ENCODE results near the gene CHST10. TPM values are rescaled to one million over a fixed set of nuclear protein-coding genes. Genes with fewer than 3 reads are reported as not detected.

Gene CHST10
- total RNA-seq, 6 experiments from 2014 or later: 0.19 to 0.88 (median 0.50) TPM

DNA sequence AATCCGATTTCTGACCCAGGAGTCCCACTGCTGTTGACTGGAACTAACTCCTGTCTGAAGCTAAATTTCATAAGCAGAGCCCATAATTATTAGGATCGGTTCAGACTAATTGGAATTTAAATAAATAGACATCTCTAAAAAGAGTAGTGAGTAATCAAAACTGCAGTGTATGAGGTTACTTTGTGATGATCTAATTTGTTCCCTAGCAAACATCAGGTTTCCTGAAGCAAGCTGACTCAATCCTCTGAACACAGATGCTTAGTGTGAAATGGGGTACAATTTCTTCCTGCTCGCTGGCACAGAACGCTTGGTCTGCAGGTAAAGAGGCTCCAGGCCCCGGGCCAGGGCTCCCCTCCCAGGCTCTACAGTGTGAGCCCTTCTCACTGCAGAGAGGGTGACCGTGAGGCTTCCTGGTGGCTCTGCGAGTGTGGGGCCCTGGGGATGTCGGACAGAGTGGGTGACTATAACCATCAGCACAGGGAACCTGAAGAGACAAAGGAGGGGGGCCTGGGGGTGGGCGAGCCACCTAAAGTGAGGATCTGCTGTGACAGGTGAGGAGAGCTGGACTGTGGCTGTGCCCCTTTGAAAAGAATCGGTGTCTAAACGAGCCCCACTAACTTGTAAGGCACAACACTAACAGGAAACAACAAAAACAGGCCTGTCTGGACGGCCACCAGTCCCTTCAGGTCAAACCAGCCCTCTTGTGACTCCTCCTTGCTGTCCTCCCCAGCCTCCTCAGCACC is 20.2 kb downstream of the CHST10 start:
- H3K27me3 ChIP-seq: no peaks in the 10 kb centered on the region
- intact Hi-C loops (cut with DNase I): no loop called here
- no peaks in the 10 kb centered on the region for H3K4me1 ChIP-seq
- TF ChIP-seq POLR2A (IDR thresholded peaks at IDR 0.05): no peak
- TF ChIP-seq, protein P1, sequence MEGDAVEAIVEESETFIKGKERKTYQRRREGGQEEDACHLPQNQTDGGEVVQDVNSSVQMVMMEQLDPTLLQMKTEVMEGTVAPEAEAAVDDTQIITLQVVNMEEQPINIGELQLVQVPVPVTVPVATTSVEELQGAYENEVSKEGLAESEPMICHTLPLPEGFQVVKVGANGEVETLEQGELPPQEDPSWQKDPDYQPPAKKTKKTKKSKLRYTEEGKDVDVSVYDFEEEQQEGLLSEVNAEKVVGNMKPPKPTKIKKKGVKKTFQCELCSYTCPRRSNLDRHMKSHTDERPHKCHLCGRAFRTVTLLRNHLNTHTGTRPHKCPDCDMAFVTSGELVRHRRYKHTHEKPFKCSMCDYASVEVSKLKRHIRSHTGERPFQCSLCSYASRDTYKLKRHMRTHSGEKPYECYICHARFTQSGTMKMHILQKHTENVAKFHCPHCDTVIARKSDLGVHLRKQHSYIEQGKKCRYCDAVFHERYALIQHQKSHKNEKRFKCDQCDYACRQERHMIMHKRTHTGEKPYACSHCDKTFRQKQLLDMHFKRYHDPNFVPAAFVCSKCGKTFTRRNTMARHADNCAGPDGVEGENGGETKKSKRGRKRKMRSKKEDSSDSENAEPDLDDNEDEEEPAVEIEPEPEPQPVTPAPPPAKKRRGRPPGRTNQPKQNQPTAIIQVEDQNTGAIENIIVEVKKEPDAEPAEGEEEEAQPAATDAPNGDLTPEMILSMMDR (IDR thresholded peaks at IDR 0.05): no peak
- H3K36me3 ChIP-seq: no peaks in the 10 kb centered on the region
- 73% methylated on average over 6 of the region's 12 CpGs for WGBS (ENCODE audit: insufficient coverage, low coverage, low lambda C conversion rate, missing lambda C conversion rate)
- no peak overlapping the region for H3K4me3 ChIP-seq
- no peaks in the 10 kb centered on the region for H3K9me3 ChIP-seq
- no peak overlapping the region for H3K27ac ChIP-seq
- ATAC-seq: no peak
- no peak for DNase-seq

DNA sequence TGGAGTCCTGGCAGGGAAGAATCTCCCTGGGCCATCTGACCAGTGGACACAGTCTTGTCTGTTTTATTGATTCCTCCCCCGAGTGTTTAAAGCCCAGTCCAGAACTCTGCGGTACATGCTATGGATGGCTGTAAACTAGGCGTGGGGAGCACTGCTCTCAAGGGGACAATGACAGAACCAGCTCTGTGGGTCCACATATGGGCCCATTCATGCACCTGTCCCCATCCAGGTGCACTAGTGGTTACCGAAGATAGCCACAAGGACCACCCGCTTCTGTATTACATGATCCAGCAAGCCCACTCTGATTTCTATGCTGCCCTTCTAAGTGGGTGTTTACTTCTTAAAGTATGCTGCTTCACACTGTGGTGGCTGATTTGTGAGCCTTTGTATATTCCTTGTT is 21.0 kb downstream of the CHST10 start:
- Histone ChIP-seq H3K9me3 (no peaks in the 10 kb centered on the region), H3K27me3 (no peaks in the 10 kb centered on the region), H3K4me3 (no peak overlapping the region), H3K36me3 (no peaks in the 10 kb centered on the region), H3K27ac (no peak overlapping the region), H3K4me1 (no peaks in the 10 kb centered on the region)
- TF ChIP-seq POLR2A (IDR thresholded peaks at IDR 0.05): no peak
- TF ChIP-seq, protein P1 (IDR thresholded peaks at IDR 0.05): no peak
- ATAC-seq (no peak), DNase-seq (no peak)
- intact Hi-C loops (cut with DNase I): no loop called here
- 80% methylated on average over 1 of the region's 5 CpGs for WGBS (ENCODE audit: insufficient coverage, low coverage, low lambda C conversion rate, missing lambda C conversion rate)

DNA sequence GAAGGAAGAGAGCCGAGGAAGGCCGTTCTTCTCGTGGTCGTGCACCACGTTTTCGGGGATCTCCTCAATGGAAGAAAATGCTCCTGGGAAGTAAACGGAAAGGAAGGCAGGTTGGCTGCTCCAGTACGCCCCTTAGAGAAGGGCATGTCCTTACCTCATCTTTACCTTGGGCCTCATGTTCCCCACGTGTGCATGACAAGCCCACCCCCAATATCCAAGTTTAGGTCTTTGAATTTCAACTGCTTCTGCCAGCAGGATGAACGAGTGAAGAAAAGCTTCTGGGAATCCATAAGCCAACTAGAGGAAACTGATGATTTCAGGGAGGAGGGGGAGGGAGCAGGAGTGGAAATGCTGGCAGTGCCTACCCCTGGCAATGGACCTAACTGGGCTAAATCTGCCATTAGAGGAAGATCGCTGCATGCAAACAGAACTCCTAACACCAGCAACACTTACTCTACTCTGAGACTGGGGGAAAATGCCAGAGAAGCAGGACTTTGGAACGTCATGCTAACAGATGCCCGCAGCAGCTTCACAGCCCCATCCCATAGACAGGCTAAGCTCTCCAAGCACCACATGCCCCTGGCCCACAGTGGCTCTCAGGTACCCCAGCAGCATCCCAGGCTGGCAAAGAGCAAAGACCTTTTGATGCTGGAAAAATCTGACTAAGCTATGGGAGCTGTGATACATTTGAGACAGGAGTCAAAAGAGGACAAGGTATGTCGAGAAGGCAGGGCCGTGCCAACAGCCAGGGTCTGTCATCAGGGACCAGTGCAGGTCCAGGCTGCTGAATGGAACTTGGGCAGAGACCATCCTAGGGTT is 21.7 kb downstream of the CHST10 start:
- 82% methylated on average over 7 of the region's 15 CpGs for WGBS (ENCODE audit: insufficient coverage, low coverage, low lambda C conversion rate, missing lambda C conversion rate)
- intact Hi-C loops (cut with DNase I): no loop called here
- H3K36me3 ChIP-seq: no peaks in the 10 kb centered on the region

DNA sequence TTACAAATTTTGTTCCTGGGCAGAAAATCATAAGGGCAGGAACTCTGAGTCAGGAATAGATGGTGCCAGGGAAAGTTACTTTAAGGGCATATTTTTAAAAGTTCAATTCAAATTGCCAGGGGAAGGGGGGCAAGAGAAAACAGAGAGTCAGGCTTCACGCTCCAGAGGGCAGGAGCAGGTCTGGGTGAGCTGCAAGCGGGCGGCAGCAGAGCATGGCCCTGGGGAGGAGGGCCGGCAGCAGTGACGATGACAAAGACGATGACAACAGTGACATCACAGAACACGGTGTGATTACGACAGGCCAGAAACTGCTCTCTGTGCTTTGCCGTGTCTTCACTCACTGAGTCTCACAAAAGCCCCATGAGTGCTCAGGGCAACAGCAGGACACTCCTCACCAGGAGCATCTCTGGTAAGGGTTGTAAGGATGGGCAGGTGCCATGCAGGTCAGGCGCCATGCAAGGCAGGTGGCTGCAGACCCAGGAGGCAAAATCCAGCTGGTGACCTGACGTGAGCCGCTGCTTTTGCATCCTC is 23.3 kb downstream of the CHST10 start:
- DNase-seq (no peak), ATAC-seq (no peak)
- Histone ChIP-seq H3K27ac (no peak overlapping the region), H3K36me3 (no peaks in the 10 kb centered on the region), H3K4me3 (no peak overlapping the region), H3K27me3 (no peaks in the 10 kb centered on the region), H3K9me3 (no peaks in the 10 kb centered on the region), H3K4me1 (no peaks in the 10 kb centered on the region)
- TF ChIP-seq POLR2A (IDR thresholded peaks at IDR 0.05): no peak
- TF ChIP-seq, protein P1 (IDR thresholded peaks at IDR 0.05): no peak
- WGBS (ENCODE audit: insufficient coverage, low coverage, low lambda C conversion rate, missing lambda C conversion rate): 85% methylated on average over 9 of the region's 12 CpGs
- intact Hi-C loops (cut with DNase I): no loop called here

More for the DNA sequence above, 21.7 kb downstream of the CHST10 start:
- Histone ChIP-seq H3K9me3 (no peaks in the 10 kb centered on the region), H3K27ac (no peak overlapping the region), H3K4me1 (no peaks in the 10 kb centered on the region), H3K4me3 (no peak overlapping the region), H3K27me3 (no peaks in the 10 kb centered on the region)
- DNase-seq: no peak
- ATAC-seq: no peak
- TF ChIP-seq, protein P1 (IDR thresholded peaks at IDR 0.05): no peak
- no peak for TF ChIP-seq POLR2A (IDR thresholded peaks at IDR 0.05)
